HG02642 (cell line): ENCODE data around the gene ASTL.

Experiments
- ATAC-seq: cut with Tn5 transposase; IDR thresholded peaks from one replicate; pipeline ENCODE4 v1.9.1; 2021; ENCODE audit warnings: mild to moderate bottlenecking; ENCODE audit not compliant: unreplicated experiment, poor library complexity

ASTL gene

GRCh38 chr2:96104487-96104861, 33.8 kb downstream of the ASTL start:
- no peak for ATAC-seq

- ATAC-seq, result no peak
These were observed 34.4 kb downstream of the ASTL start for GRCh38 chr2:96103761-96104486.

- no peak for ATAC-seq
These were observed 35.1 kb downstream of the ASTL start for GRCh38 chr2:96103187-96103601.

GRCh38 chr2:96102596-96103186, 35.6 kb downstream of the ASTL start:
- ATAC-seq, result no peak

- ATAC-seq, result no peak
These were observed 37.4 kb downstream of the ASTL start for GRCh38 chr2:96100893-96101304.

- no peak for ATAC-seq
These were observed 38.2 kb downstream of the ASTL start for GRCh38 chr2:96099861-96100798.

GRCh38 chr2:96098900-96099590, 39.3 kb downstream of the ASTL start:
- ATAC-seq, result no peak

GRCh38 chr2:96097951-96098823, 40.1 kb downstream of the ASTL start:
- no peak for ATAC-seq

- ATAC-seq, result no peak
These were observed 40.9 kb downstream of the ASTL start for GRCh38 chr2:96097441-96097840.

GRCh38 chr2:96095116-96095636, 43.1 kb downstream of the ASTL start:
- no peak for ATAC-seq

GRCh38 chr2:96093528-96093927, 44.8 kb downstream of the ASTL start:
- no peak for ATAC-seq

GRCh38 chr2:96092951-96093350, 45.4 kb downstream of the ASTL start:
- no peak for ATAC-seq

- ATAC-seq, result no peak
These were observed 45.8 kb downstream of the ASTL start for GRCh38 chr2:96092573-96092877.

- no peak for ATAC-seq
These were observed 46.4 kb downstream of the ASTL start for GRCh38 chr2:96091711-96092572.

- no peak for ATAC-seq
These were observed 47.1 kb downstream of the ASTL start for GRCh38 chr2:96091141-96091710.

GRCh38 chr2:96090196-96090926, 47.9 kb downstream of the ASTL start:
- ATAC-seq, result no peak

- no peak for ATAC-seq
These were observed 48.7 kb downstream of the ASTL start for GRCh38 chr2:96089356-96090195.
